Esophagus squamous epithelium (tissue), 4 donors: ENCODE results near the gene MICAL3.

Experiments used
- CTCF ChIP-seq, 6 experiments: fragments of 450-650 bp in 4 of 6; fragments of 200-600 bp in 2 of 6; sonication (generic) in 2 of 6; IDR thresholded peaks; one replicate each; pipeline ENCODE4 v1.5.1; 2016 to 2019; ENCODE audit warnings: antibody characterized with exemption in 6 of 6, mild to moderate bottlenecking in 4 of 6, moderate library complexity in 4 of 6
- POLR2A ChIP-seq, 4 donors: fragments of 450-650 bp; IDR thresholded peaks; one replicate each; pipeline ENCODE4 v1.6.1; 2017; ENCODE audit warnings: antibody characterized with exemption in 4 of 4, mild to moderate bottlenecking in 4 of 4, moderate library complexity in 3 of 4

DNA sequence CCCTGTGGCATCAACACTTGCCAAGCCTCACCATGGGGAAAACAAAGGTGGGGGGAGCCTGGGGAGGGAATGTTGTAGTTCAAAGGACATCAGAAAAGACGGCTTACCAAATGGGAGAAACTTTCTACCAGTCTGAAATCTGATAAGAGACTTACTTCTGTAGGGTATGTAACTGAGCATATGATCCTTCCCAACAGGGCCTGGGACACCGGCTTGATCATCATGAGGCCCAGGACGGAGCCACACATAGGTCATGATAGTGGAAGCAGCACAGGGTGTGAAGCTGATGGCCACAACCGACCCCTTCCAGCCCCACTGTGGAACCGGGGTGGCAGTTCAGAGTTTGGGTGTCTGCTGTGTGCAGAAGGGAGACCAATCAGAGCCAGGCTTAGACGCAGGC, 51.1 kb downstream of the MICAL3 start:
- TF ChIP-seq CTCF (IDR thresholded peaks at IDR 0.05) (no peak), POLR2A (IDR thresholded peaks at IDR 0.05) (no peak)
